HEK293T (cell line): ENCODE results near the gene IKZF5.

ENCODE experiments used
- CTCF ChIA-PET: fragments of 350-600 bp; formaldehyde crosslinking; extraction: SDS; loops from one replicate; lab custom pipeline; 2021; ENCODE audit warnings: antibody characterized with exemption, inconsistent platforms; lab: Yijun Ruan, JAX
- POLR2A ChIA-PET: fragments of 350-600 bp; formaldehyde crosslinking; extraction: SDS; loops from one replicate; lab custom pipeline; 2020; ENCODE audit warnings: antibody characterized with exemption, inconsistent platforms; lab: Yijun Ruan, JAX
- DNase-seq: peaks from one replicate; pipeline ENCODE4 v3.0.0; 2012; ENCODE audit warnings: mixed read lengths; ENCODE audit errors: extremely low spot score
- ARNT ChIP-seq: fragments of 450-650 bp; IDR thresholded peaks from 2 replicates; pipeline ENCODE4 v1.6.1; 2017; ENCODE audit warnings: mild to moderate bottlenecking
- BHLHE40 ChIP-seq: fragments of 450-650 bp; IDR thresholded peaks from 2 replicates; pipeline ENCODE4 v1.6.1; 2016; ENCODE audit warnings: mild to moderate bottlenecking, moderate library complexity, borderline replicate concordance
- CTBP1 ChIP-seq: fragments of 450-650 bp; IDR thresholded peaks from 2 replicates; pipeline ENCODE4 v1.6.1; 2016; ENCODE audit warnings: borderline replicate concordance
- ELF4 ChIP-seq: fragments of 450-650 bp; IDR thresholded peaks from 2 replicates; pipeline ENCODE4 v1.6.1; 2017; ENCODE audit warnings: antibody characterized with exemption
- FOXA1 ChIP-seq: fragments of 450-650 bp; IDR thresholded peaks from 2 replicates; pipeline ENCODE4 v1.6.1; 2016; ENCODE audit warnings: mild to moderate bottlenecking
- FOXK2 ChIP-seq: fragments of 450-650 bp; IDR thresholded peaks from 2 replicates; pipeline ENCODE4 v1.6.1; 2016; ENCODE audit warnings: mild to moderate bottlenecking
- FOXM1 ChIP-seq: fragments of 450-650 bp; IDR thresholded peaks from 2 replicates; pipeline ENCODE4 v1.6.1; 2017; ENCODE audit warnings: mild to moderate bottlenecking, borderline replicate concordance
- HDGF ChIP-seq: fragments of 450-650 bp; IDR thresholded peaks from 2 replicates; pipeline ENCODE4 v1.6.1; 2017; ENCODE audit warnings: antibody characterized with exemption, borderline replicate concordance
- L3MBTL2 ChIP-seq: fragments of 450-650 bp; conservative IDR thresholded peaks from 2 replicates; pipeline ENCODE4 v1.6.1; 2016; ENCODE audit warnings: mild to moderate bottlenecking
- LEF1 ChIP-seq: fragments of 450-650 bp; IDR thresholded peaks from 2 replicates; pipeline ENCODE4 v1.6.1; 2017; ENCODE audit warnings: mild to moderate bottlenecking, borderline replicate concordance
- NFRKB ChIP-seq: fragments of 450-650 bp; IDR thresholded peaks from 2 replicates; pipeline ENCODE4 v1.6.1; 2016; ENCODE audit warnings: mild to moderate bottlenecking, moderate library complexity
- PKNOX1 ChIP-seq: fragments of 450-650 bp; IDR thresholded peaks from 2 replicates; pipeline ENCODE4 v1.6.1; 2016
- SP1 ChIP-seq: fragments of 450-650 bp; IDR thresholded peaks from 2 replicates; pipeline ENCODE4 v1.6.1; 2017
- SUZ12 ChIP-seq: fragments of 450-650 bp; IDR thresholded peaks from 2 replicates; pipeline ENCODE4 v1.6.1; 2016; ENCODE audit warnings: mild to moderate bottlenecking
- TARDBP ChIP-seq: fragments of 450-650 bp; IDR thresholded peaks from 2 replicates; pipeline ENCODE4 v1.6.1; 2016
- ZNF384 ChIP-seq: fragments of 450-650 bp; IDR thresholded peaks from 2 replicates; pipeline ENCODE4 v1.6.1; 2016

IKZF5 gene

GRCh38 chr10:123031124-123031523 is 22.5 kb upstream of the IKZF5 start:
- POLR2A ChIA-PET, result no interaction called here
- CTCF ChIA-PET, result no interaction called here
- TF ChIP-seq FOXA1 (no peak), FOXK2 (no peak), ELF4 (no peak), ARNT (no peak), L3MBTL2 (no peak), CTBP1 (no peak), FOXM1 (no peak), TARDBP (no peak), ZNF384 (no peak), HDGF (no peak), NFRKB (no peak)

GRCh38 chr10:123027861-123028260 is 19.3 kb upstream of the IKZF5 start:
- POLR2A ChIA-PET, result no interaction called here
- CTCF ChIA-PET, result no interaction called here
- TF ChIP-seq FOXM1 (no peak), PKNOX1 (no peak), BHLHE40 (no peak), SUZ12 (no peak), LEF1 (no peak), ZNF384 (no peak), ELF4 (no peak), FOXK2 (no peak), TARDBP (no peak), NFRKB (no peak), ARNT (no peak)
- no peak for DNase-seq

More at GRCh38 chr10:123031124-123031523, 22.5 kb upstream of the IKZF5 start:
- no peak for DNase-seq

DNA sequence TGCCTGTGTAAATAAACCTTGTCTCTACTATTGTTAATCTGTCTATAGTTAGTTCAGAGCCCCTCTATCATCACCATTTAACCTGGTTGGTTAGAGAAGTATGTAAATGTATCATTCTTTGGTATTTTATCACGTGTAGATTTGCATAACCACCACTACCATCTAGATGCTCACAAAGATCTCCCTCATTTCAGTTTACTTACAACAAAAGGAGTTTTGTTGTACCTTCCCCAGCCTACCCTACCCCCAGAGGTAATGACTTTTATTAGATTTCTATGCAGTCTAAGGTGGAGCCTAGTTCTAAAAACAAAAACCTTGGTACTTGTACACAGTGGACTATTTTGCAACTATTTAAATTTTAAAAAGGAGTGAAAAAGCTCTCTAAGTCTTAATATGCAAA is 17.7 kb upstream of the IKZF5 start:
- CTCF ChIA-PET, result no interaction called here
- POLR2A ChIA-PET, result no interaction called here
- TF ChIP-seq ELF4 (no peak), LEF1 (no peak), FOXK2 (no peak), SP1 (no peak), HDGF (no peak), ZNF384 (no peak), CTBP1 (no peak), BHLHE40 (no peak), ARNT (no peak), FOXM1 (no peak)
- DNase-seq, result no peak

- ChIA-PET POLR2A (no interaction called here), CTCF (no interaction called here)
- TF ChIP-seq HDGF (no peak), PKNOX1 (no peak), FOXM1 (no peak), FOXA1 (no peak), BHLHE40 (no peak), L3MBTL2 (no peak), SP1 (no peak), TARDBP (no peak), FOXK2 (no peak), LEF1 (no peak)
- no peak for DNase-seq
Observed at GRCh38 chr10:123024540-123024939, 15.9 kb upstream of the IKZF5 start.

GRCh38 chr10:123021517-123021916 is 12.9 kb upstream of the IKZF5 start:
- CTCF ChIA-PET, result interaction anchor here (1.0 to 1.3 kb wide), 4 partner anchors 9 to 169 kb away, joined by 3 to 5 read pairs (median 4); no protein-coding TSS in a partner anchor
- POLR2A ChIA-PET, result interaction anchor here (1.0 to 1.3 kb wide), 2 partner anchors 13 to 133 kb away, joined by 3 read pairs; partner anchors contain the start of gene BUB3
- TF ChIP-seq FOXK2, result no peak
- TF ChIP-seq NFRKB, result no peak
- no peak for TF ChIP-seq FOXM1
- no peak for TF ChIP-seq ELF4
- no peak for TF ChIP-seq CTBP1
- TF ChIP-seq FOXA1, result no peak
- TF ChIP-seq SP1, result no peak
- DNase-seq, result no peak

DNA sequence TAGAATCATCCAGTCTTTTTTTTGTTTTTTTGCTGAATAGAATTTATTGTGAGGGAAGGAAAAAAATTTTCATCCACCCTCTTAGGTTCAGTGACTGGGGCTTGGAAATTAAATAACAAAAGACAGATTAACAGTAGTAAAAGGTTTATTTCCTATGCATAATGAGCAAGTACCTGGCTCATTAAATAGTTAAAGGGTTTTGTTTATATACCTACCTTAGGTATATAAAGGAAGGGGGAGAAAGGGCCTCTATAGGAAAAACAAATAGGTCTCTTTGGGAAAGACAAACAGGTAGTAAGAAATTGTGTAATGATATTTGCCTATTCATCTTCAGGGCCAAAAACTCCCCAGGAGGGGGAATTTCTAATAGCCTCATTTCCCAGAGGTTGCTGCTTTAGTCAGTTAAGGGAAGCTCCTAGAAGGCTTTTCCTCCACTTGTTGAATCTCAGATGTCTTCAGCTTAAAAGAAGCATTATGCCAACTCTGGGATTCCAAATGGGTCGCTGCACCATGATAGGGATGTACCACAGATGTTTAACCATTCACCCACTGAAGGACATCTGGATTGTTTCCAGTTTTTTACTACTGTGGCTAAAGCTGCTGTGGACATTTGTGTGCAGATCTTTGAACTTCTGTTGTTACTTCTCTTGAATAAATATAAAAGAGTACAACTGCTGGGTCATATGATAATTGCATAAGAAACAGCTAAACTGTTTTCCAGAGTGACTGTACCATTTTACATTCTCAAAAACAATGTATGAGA is 11.5 kb upstream of the IKZF5 start:
- ChIA-PET POLR2A (interaction anchor here (0.7 kb wide), 1 partner anchor 38 kb away, joined by 3 read pairs; no protein-coding TSS in a partner anchor), CTCF (no interaction called here)
- no peak for DNase-seq
- TF ChIP-seq PKNOX1 (no peak), ARNT (no peak), FOXM1 (no peak), FOXK2 (no peak), SUZ12 (no peak), TARDBP (no peak), L3MBTL2 (no peak), CTBP1 (no peak)
